ENCODE results near the gene ARL2BP. TPM values are rescaled to one million over a fixed set of nuclear protein-coding genes. Genes with fewer than 3 reads are reported as not detected.

Gene ARL2BP
- total and polyA plus RNA-seq, 2 of the 13 experiments (the other 11 are each of a cell fraction or from before 2014, with no cell fraction given) = 64.3 to 67.6 TPM

GRCh38 chr16:57284209-57284951 lies 39.3 kb downstream of the ARL2BP start, which contains the start of gene PLLP (continued):
- 0 out of 2 replicates have a peak, but pooled peaks have one; percentile 43 for TF ChIP-seq FUBP1 (CRISPR knock-in tag; IDR thresholded peaks at IDR 0.05; ENCODE audit: borderline replicate concordance)
- TF ChIP-seq SYNCRIP (IDR thresholded peaks at IDR 0.05; ENCODE audit: insufficient read depth, low read depth, low read length) = no peak
- peak; percentile 86 for TF ChIP-seq REPIN1 (CRISPR knock-in tag; IDR thresholded peaks at IDR 0.05; ENCODE audit: borderline replicate concordance, low read depth)
- no peak; the same call in 1 of the 2 replicates for TF ChIP-seq ZNF816 (CRISPR knock-in tag; IDR thresholded peaks at IDR 0.05; ENCODE audit: borderline replicate concordance)
- TF ChIP-seq FOSL1 (CRISPR knock-in tag; IDR thresholded peaks at IDR 0.05; ENCODE audit: borderline replicate concordance) = peak; percentile 62; the same call in 1 of the 2 replicates
- TF ChIP-seq ZNF577 (CRISPR knock-in tag; IDR thresholded peaks at IDR 0.05; ENCODE audit: borderline replicate concordance, low read depth) = 0 out of 2 replicates have a peak, but pooled peaks have one; percentile 27
- TF ChIP-seq ZNF180 (CRISPR knock-in tag; IDR thresholded peaks at IDR 0.05; ENCODE audit: borderline replicate concordance, low read depth) = no peak
- TF ChIP-seq ZBTB43 (CRISPR knock-in tag; conservative IDR thresholded peaks at IDR 0.05) = peak; percentile 92
- TF ChIP-seq TEAD3 (CRISPR knock-in tag; optimal IDR thresholded peaks at IDR 0.05; ENCODE audit: borderline replicate concordance) = peak; percentile 28
- TF ChIP-seq HDAC2 (CRISPR knock-in tag; IDR thresholded peaks at IDR 0.05) = peak; percentile 27
- no peak for TF ChIP-seq HMG20A (CRISPR knock-in tag; IDR thresholded peaks at IDR 0.05; ENCODE audit: borderline replicate concordance)
- TF ChIP-seq PATZ1 (CRISPR knock-in tag; IDR thresholded peaks at IDR 0.05) = peak; percentile 56; the same call in 1 of the 2 replicates
- TF ChIP-seq FOXO4 (CRISPR knock-in tag; conservative IDR thresholded peaks at IDR 0.05) = 0 out of 2 replicates have a peak, but pooled peaks have one; percentile 65
- no peak for TF ChIP-seq KDM6A (CRISPR knock-in tag; IDR thresholded peaks at IDR 0.05; ENCODE audit: low read depth)
- peak; percentile 81; the same call in 1 of the 2 replicates for TF ChIP-seq ELK4 (CRISPR knock-in tag; IDR thresholded peaks at IDR 0.05; ENCODE audit: borderline replicate concordance)
- no peak; the same call in none of the 2 replicates for TF ChIP-seq UBTF (CRISPR knock-in tag; IDR thresholded peaks at IDR 0.05)
- peak; percentile 95 for TF ChIP-seq NR1H2 (CRISPR knock-in tag; IDR thresholded peaks at IDR 0.05; ENCODE audit: borderline replicate concordance, low read depth)
